ENCODE data around the gene SUCO.

GRCh38 chr1:172500207-172500606, 32.7 kb upstream of the SUCO start:
- TF ChIP-seq CTCF (IDR thresholded peaks at IDR 0.05) (no peak), POLR2A (IDR thresholded peaks at IDR 0.05) (no peak)
